OCI-LY1 (cell line): ENCODE results near the gene MBD5.

Experiments used
- H2AFZ ChIP-seq: fragments of 200-600 bp; sonication (generic), shearing (Covaris generic); 2 replicates; pipeline ENCODE4 v1.6.0; 2014; ENCODE audit warnings: antibody characterized with exemption, mild to moderate bottlenecking, low read length
- H3F3A ChIP-seq: fragments of 200-600 bp; sonication (generic), shearing (Covaris generic); 2 replicates; pipeline ENCODE4 v1.6.0; 2014; ENCODE audit warnings: mild to moderate bottlenecking, antibody characterized with exemption, low read length, moderate library complexity; ENCODE audit not compliant: insufficient read depth
- H3K27ac ChIP-seq: fragments of 200-600 bp; sonication (generic); 2 replicates; pipeline ENCODE4 v1.5.1; 2014; ENCODE audit warnings: low read length, mixed run types, mild to moderate bottlenecking, low read depth; ENCODE audit not compliant: poor library complexity, severe bottlenecking
- H3K27me3 ChIP-seq: fragments of 200-600 bp; sonication (generic); 2 replicates; pipeline ENCODE4 v1.6.0; 2014; ENCODE audit warnings: antibody characterized with exemption, mild to moderate bottlenecking, low read length, moderate library complexity; ENCODE audit not compliant: insufficient read depth
- H3K36me3 ChIP-seq: fragments of 200-600 bp; sonication (generic); 2 replicates; pipeline ENCODE4 v1.6.1; 2014; ENCODE audit warnings: mild to moderate bottlenecking, antibody characterized with exemption, low read length, moderate library complexity, mixed read lengths; ENCODE audit not compliant: insufficient read depth
- H3K4me1 ChIP-seq: fragments of 200-600 bp; sonication (generic); 2 replicates; pipeline ENCODE4 v1.5.1; 2014; ENCODE audit warnings: mild to moderate bottlenecking, low read length, moderate library complexity; ENCODE audit not compliant: insufficient read depth, severe bottlenecking
- H3K4me2 ChIP-seq: fragments of 200-600 bp; sonication (generic), shearing (Covaris generic); 2 replicates; pipeline ENCODE4 v1.6.1; 2014; ENCODE audit warnings: low read length
- H3K4me3 ChIP-seq: fragments of 200-600 bp; sonication (generic); 2 replicates; pipeline ENCODE4 v1.5.1; 2014; ENCODE audit warnings: low read length, low read depth, mild to moderate bottlenecking, mixed read lengths; ENCODE audit not compliant: poor library complexity, severe bottlenecking
- H3K79me2 ChIP-seq: fragments of 200-600 bp; shearing (Covaris generic); 2 replicates; pipeline ENCODE4 v1.6.1; 2016; ENCODE audit warnings: mixed run types, low read length, mixed read lengths; ENCODE audit not compliant: insufficient read depth
- H3K9ac ChIP-seq: fragments of 200-600 bp; sonication (generic), shearing (Covaris generic); 2 replicates; pipeline ENCODE4 v1.6.1; 2014; ENCODE audit warnings: mild to moderate bottlenecking, low read length, mixed read lengths
- H3K9me2 ChIP-seq: fragments of 200-600 bp; sonication (generic), shearing (Covaris generic); 2 replicates; pipeline ENCODE4 v1.6.1; 2014; ENCODE audit warnings: low read depth, mild to moderate bottlenecking, low read length, mixed read lengths
- H3K9me3 ChIP-seq: fragments of 200-600 bp; shearing (Covaris generic); 2 replicates; pipeline ENCODE4 v1.6.1; 2014; ENCODE audit warnings: low read length, mixed read lengths
- H4K20me1 ChIP-seq: fragments of 200-600 bp; sonication (generic), shearing (Covaris generic); 2 replicates; pipeline ENCODE4 v1.6.0; 2016; ENCODE audit warnings: mild to moderate bottlenecking, low read length; ENCODE audit not compliant: insufficient read depth
- EZH2 ChIP-seq: fragments of 200-600 bp; sonication (generic), shearing (Covaris generic); IDR thresholded peaks from 2 replicates; pipeline ENCODE4 v1.8.0; 2017; ENCODE audit warnings: borderline replicate concordance, mixed run types, mild to moderate bottlenecking, antibody characterized with exemption, low read length, moderate library complexity, mixed read lengths
- TF ChIP-seq, protein P1 (sequence below): fragments of 200-600 bp; sonication (generic), shearing (Covaris generic); IDR thresholded peaks from 2 replicates; pipeline ENCODE4 v1.5.1; 2017; ENCODE audit warnings: mild to moderate bottlenecking, antibody characterized with exemption, low read length, moderate library complexity, mixed read lengths

The MBD5 gene

GRCh38 chr2:148027822-148028221, 6.9 kb downstream of the MBD5 start:
- H3K27ac ChIP-seq = no peak overlapping the region
- H2AFZ ChIP-seq = no peak overlapping the region
- H3F3A ChIP-seq = no peaks in the 10 kb centered on the region
- no peaks in the 10 kb centered on the region for H3K9me3 ChIP-seq
- H3K4me2 ChIP-seq = no peak overlapping the region
- H3K4me1 ChIP-seq = peaks cover 17% of the 10 kb centered on the region
- peaks cover 51% of the 10 kb centered on the region for H3K79me2 ChIP-seq
- no peaks in the 10 kb centered on the region for H3K27me3 ChIP-seq
- H3K4me3 ChIP-seq = no peak overlapping the region
- H3K36me3 ChIP-seq = 0 out of 2 replicates have a peak, but pooled peaks cover 7% of the 10 kb centered on the region
- H4K20me1 ChIP-seq = no peaks in the 10 kb centered on the region
- TF ChIP-seq, protein P1, sequence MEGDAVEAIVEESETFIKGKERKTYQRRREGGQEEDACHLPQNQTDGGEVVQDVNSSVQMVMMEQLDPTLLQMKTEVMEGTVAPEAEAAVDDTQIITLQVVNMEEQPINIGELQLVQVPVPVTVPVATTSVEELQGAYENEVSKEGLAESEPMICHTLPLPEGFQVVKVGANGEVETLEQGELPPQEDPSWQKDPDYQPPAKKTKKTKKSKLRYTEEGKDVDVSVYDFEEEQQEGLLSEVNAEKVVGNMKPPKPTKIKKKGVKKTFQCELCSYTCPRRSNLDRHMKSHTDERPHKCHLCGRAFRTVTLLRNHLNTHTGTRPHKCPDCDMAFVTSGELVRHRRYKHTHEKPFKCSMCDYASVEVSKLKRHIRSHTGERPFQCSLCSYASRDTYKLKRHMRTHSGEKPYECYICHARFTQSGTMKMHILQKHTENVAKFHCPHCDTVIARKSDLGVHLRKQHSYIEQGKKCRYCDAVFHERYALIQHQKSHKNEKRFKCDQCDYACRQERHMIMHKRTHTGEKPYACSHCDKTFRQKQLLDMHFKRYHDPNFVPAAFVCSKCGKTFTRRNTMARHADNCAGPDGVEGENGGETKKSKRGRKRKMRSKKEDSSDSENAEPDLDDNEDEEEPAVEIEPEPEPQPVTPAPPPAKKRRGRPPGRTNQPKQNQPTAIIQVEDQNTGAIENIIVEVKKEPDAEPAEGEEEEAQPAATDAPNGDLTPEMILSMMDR = no peak
- no peaks in the 10 kb centered on the region for H3K9me2 ChIP-seq
- H3K9ac ChIP-seq = no peak overlapping the region

- TF ChIP-seq EZH2 = no peak
- TF ChIP-seq, protein P1 = no peak
- H3K79me2 ChIP-seq = peaks cover 41% of the 10 kb centered on the region
Measured at GRCh38 chr2:148028781-148029180, 7.9 kb downstream of the MBD5 start.

GRCh38 chr2:148031152-148031551, 10.3 kb downstream of the MBD5 start:
- no peak overlapping the region for H3K4me3 ChIP-seq
- no peak overlapping the region for H3K27ac ChIP-seq
- no peaks in the 10 kb centered on the region for H4K20me1 ChIP-seq
- H3K36me3 ChIP-seq = no peaks in the 10 kb centered on the region
- no peaks in the 10 kb centered on the region for H3K9me2 ChIP-seq
- H3K9ac ChIP-seq = no peak overlapping the region
- H3K79me2 ChIP-seq = peaks cover 17% of the 10 kb centered on the region
- no peak overlapping the region for H2AFZ ChIP-seq
- TF ChIP-seq EZH2 = no peak
- TF ChIP-seq, protein P1 = no peak
- no peaks in the 10 kb centered on the region for H3K4me1 ChIP-seq
- no peaks in the 10 kb centered on the region for H3K27me3 ChIP-seq
- no peaks in the 10 kb centered on the region for H3F3A ChIP-seq
- no peaks in the 10 kb centered on the region for H3K9me3 ChIP-seq
- no peak overlapping the region for H3K4me2 ChIP-seq

More at GRCh38 chr2:148028781-148029180, 7.9 kb downstream of the MBD5 start:
- Histone ChIP-seq H3K4me3 (no peak overlapping the region), H3K27ac (no peak overlapping the region), H3K36me3 (0 out of 2 replicates have a peak, but pooled peaks cover 7% of the 10 kb centered on the region), H2AFZ (no peak overlapping the region), H3K27me3 (no peaks in the 10 kb centered on the region), H4K20me1 (no peaks in the 10 kb centered on the region), H3K4me2 (no peak overlapping the region), H3K4me1 (peaks cover 7% of the 10 kb centered on the region), H3K9me3 (no peaks in the 10 kb centered on the region), H3F3A (no peaks in the 10 kb centered on the region), H3K9ac (no peak overlapping the region), H3K9me2 (no peaks in the 10 kb centered on the region)
